HG03135 (cell line): ENCODE measurements around the gene RUNX2.
"Not testable (repeated sequence)": the region's sequence is repeated elsewhere in the genome, so short reads cannot be mapped to it uniquely, and the experiment has no call there.

Experiments
- ATAC-seq: cut with Tn5 transposase; IDR thresholded peaks from one replicate; pipeline ENCODE4 v1.9.1; 2021; ENCODE audit warnings: mild to moderate bottlenecking, moderate library complexity; ENCODE audit not compliant: unreplicated experiment

RUNX2 gene

DNA sequence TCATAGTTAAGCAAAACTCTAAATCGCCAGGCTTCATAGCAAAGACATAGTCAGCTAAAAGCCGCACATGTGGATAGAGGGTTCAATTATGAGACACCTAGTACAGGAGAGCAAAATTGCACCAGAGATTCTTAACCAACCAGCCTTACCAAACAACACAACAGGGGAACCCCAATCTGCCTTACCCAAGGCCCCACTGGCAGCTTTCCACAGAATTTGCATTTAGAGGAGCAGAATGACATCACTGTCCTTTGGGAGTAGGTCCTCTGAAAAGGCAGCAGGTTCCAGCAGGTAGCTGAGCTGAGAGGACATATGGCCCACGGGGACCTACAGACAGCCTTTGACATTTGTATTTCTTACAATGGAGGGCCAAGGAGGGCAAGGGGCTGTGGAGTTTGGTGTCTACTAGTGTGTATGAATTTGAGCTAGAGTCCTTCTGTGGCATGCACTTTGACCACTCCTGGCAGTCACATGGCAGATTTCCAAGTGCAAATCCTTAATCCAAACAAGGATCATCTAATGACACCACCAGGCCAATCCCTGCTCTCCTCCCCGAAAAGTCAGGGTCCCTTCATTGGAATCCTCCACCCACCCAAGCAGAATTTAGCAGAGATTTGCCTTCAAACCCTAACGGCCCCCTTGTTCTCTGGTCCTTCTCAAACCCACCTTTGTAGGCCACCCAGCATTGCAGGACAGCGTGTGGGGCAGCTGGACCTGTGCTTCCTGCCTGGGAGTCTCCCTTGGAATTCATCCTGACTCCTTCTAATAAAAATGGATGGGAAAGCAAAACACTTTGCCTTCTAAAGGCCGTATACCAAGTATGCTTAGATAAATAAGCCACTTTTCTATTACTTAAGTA is 220.8 kb downstream of the RUNX2 start:
- ATAC-seq = peak; percentile 97

DNA sequence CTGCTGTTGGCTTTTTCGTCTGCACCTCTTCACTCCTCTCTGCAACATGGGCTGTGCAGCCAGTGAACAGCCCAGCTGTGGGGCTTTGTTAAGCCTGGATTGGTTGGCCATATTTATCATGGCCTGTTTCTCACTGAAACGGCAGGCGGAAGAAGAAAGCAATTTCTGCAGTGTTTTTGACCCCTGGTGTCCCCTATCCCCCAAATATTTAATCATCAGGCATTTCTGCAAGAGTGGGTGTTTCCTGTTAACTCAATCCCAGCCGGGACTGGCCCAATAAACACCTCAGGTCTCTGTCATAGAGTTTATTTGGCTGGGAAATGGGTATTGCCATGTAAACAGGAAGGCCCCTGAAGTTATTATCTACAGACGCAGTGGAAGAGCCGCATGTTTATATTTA is 224.4 kb downstream of the RUNX2 start:
- ATAC-seq = no peak

DNA sequence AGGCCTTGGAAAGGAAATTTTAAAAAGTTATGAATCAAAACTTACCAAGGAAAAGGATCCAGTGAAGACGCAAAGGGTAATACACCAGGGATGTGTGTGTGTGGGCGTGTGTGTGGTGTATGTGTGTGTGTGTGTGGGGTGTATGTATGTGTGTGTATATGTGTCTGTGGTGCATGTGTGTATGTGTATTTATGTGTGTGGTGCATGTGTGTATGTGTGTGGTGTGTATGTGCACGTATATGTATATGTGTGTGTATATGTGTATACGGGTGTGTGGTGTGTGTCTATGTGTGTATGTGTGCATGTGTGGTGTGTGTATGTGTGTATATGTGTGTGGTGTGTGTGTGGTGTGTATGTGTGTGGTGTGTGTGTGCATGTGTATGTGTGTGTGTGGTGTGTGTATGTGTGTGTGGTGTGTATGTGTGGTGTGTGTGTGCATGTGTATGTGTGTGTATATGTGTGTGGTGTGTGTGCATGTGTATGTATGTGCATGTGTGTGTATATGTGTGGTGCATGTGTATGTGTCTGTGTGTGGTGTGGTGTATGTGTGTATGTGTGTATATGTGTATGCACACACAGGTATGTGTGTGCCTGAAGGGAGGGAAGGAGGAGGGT is 225.7 kb downstream of the RUNX2 start:
- no peak for ATAC-seq

GRCh38 chr6:45554591-45554990 is 226.5 kb downstream of the RUNX2 start:
- ATAC-seq = no peak

DNA sequence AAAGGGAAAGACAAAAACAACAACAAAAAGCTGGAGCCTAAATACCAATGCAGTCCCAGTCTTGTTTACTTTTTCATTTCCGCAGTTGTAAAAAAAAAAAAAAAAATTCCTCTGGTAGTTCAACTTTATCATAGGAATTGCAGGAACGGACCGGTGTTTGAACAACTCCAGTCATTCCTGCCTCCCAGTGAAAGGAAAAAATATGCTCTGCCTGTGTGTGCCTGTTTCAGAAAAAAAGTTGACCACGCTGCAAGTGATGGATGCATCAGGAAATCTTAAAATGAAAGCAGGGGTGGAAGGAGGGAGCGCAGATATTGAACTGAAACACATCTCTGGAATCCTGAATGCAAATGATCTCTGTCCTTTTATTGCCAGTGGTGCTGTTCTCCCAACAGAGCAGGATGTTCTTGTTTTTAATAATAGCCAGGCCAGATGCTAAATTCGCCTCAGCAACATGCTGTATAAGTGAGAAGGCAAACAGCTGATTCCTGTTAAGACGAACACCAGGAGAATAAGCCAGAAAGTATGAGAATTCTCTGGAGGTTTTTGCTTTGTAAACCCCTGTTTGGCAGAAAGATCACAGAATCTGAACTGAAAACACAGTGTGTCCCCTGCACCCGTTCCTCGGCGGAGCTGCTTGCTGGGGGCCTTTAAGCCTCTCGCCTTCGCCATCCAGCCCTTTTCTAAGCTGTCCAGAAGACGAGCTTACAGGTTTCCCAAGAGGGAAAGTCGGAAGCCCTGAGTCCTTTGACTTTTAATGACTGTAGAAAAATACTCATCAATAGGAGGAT is 228.0 kb downstream of the RUNX2 start:
- ATAC-seq = no peak

- ATAC-seq = no peak
Measured at GRCh38 chr6:45556828-45557227, 228.7 kb downstream of the RUNX2 start.

- ATAC-seq = no peak
Measured at GRCh38 chr6:45557454-45557853, 229.3 kb downstream of the RUNX2 start.

GRCh38 chr6:45558858-45559257 is 230.7 kb downstream of the RUNX2 start:
- no peak for ATAC-seq

- ATAC-seq = not testable (repeated sequence)
Measured at GRCh38 chr6:45560321-45560820, 232.2 kb downstream of the RUNX2 start.

DNA sequence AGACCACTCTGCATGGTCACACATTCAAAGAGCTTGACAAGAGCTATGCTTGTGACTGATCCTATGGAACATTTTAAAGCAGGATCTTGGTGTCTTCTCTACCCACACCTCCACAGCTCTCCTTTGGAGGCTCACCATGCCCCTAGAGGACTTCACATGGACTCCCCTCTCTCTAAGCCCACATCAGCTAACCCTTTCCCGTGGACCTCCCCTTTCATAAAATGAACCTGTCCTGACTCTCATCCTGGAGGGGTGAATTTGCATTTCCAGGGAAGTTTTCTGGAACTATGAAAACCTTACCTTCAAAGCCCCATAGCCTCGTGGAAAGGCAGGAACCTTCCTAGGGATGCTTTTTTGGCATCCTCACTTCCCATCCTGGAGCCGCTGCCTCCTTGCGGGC is 234.0 kb downstream of the RUNX2 start:
- ATAC-seq = no peak

DNA sequence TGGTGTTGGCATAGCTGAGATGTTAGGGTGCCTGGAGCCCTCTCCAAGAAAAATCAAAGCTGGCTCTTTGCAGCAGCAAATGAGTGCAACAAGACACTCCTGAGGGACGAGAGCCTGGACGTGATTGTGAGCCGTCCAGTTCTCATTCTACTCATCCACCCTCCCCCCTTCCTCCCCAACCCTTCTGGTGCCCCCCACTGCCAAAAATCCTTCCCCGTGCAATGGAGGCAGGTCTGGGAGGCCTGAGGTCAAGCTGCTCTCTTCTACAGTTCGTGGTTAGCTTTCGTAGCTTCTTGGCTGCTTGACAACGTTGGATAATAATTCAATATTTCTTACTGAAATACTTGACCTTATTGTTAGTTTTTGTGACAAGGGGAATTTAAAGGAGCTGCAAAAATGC is 234.9 kb downstream of the RUNX2 start:
- ATAC-seq = no peak

GRCh38 chr6:45563844-45564243 is 235.7 kb downstream of the RUNX2 start:
- no peak for ATAC-seq

- ATAC-seq = no peak
Measured at GRCh38 chr6:45566882-45567281, 238.8 kb downstream of the RUNX2 start.

- no peak for ATAC-seq
Measured at GRCh38 chr6:45567879-45568278, 239.7 kb downstream of the RUNX2 start.

GRCh38 chr6:45568626-45569025 is 240.5 kb downstream of the RUNX2 start:
- no peak for ATAC-seq

GRCh38 chr6:45569210-45569945 is 241.2 kb downstream of the RUNX2 start:
- no peak for ATAC-seq

DNA sequence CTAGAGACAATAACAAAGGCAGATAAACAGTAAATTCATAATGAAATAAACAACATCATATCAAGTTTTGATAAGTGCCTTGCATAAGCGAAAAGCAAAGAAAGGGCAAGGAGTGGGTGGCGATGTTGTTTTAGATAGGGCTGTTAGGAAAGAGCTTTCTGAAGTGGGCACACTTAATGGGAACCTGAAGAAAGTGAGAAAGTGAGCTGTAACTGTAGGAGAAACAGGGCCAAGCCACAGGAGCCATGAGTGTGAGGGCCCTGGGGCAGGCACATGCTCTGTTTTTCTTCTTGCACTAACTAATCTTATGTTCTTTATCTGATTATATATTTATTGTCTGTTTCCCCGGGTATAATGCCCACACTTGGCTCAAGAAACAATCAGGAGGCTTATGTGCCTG is 243.0 kb downstream of the RUNX2 start:
- ATAC-seq = no peak

- ATAC-seq = no peak
Measured at GRCh38 chr6:45572833-45573232, 244.7 kb downstream of the RUNX2 start.

GRCh38 chr6:45574014-45574461 is 245.9 kb downstream of the RUNX2 start:
- ATAC-seq = no peak

DNA sequence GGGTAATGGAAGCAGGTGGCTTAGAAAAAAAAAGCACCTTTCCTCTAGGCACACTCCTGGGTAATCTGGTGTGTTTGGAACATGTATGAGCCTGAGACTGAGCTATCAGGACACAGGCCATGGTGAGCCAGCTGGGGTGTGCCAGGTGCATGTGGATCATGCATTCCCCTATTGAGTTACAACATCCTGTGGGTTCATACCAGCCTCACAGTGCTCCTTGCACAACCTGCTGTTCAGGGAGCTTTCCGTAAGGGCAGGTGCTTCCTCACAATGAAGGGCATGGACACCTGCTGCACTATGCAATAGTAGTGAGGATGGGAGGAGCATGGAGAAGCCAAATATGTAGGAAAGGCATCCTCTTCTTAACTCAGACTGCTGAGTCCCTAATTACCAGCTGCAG is 246.8 kb downstream of the RUNX2 start:
- no peak for ATAC-seq
